SU-DHL-6 (cell line): Measurements from ENCODE around the gene PYGB.

Source experiments
- H2AFZ ChIP-seq: fragments of 200-600 bp; sonication (generic); 2 replicates; pipeline ENCODE4 v1.6.1; 2014; ENCODE audit warnings: low read depth, mild to moderate bottlenecking, moderate library complexity, mixed read lengths, antibody characterized with exemption, low read length; ENCODE audit not compliant: severe bottlenecking
- H3F3A ChIP-seq: fragments of 200-600 bp; shearing (Covaris generic); 2 replicates; pipeline ENCODE4 v1.6.0; 2016; ENCODE audit warnings: antibody characterized with exemption, mild to moderate bottlenecking; ENCODE audit not compliant: insufficient read depth
- H3K27ac ChIP-seq: fragments of 200-600 bp; sonication (generic); 2 replicates; pipeline ENCODE4 v1.5.1; 2016; ENCODE audit warnings: low read depth, mild to moderate bottlenecking, low read length, moderate library complexity, mixed read lengths
- H3K27me3 ChIP-seq: fragments of 200-600 bp; sonication (generic), shearing (Covaris generic); 2 replicates; pipeline ENCODE4 v1.6.0; 2014; ENCODE audit warnings: mild to moderate bottlenecking, low read length
- H3K36me3 ChIP-seq: fragments of 200-600 bp; sonication (generic); 2 replicates; pipeline ENCODE4 v1.6.1; 2014; ENCODE audit warnings: mild to moderate bottlenecking, low read length, mixed read lengths
- H3K4me2 ChIP-seq: fragments of 300-600, 200-600 bp; shearing (Covaris generic), sonication (generic); 2 replicates; pipeline ENCODE4 v1.6.0; 2014; ENCODE audit warnings: low read length, low read depth, mild to moderate bottlenecking; ENCODE audit not compliant: poor library complexity, severe bottlenecking
- H3K4me3 ChIP-seq: fragments of 200-600 bp; sonication (generic); 2 replicates; pipeline ENCODE4 v1.5.1; 2014; ENCODE audit warnings: antibody characterized with exemption, low read length, mild to moderate bottlenecking, mixed read lengths; ENCODE audit not compliant: insufficient read depth, poor library complexity, severe bottlenecking
- H3K79me2 ChIP-seq: fragments of 200-600 bp; sonication (generic); 2 replicates; pipeline ENCODE4 v1.6.1; 2014; ENCODE audit warnings: mild to moderate bottlenecking, low read length, moderate library complexity; ENCODE audit not compliant: insufficient read depth
- H3K9ac ChIP-seq: fragments of 200-600 bp; sonication (generic); 2 replicates; pipeline ENCODE4 v1.7.0; 2014; ENCODE audit warnings: mild to moderate bottlenecking, low read length
- H3K9me2 ChIP-seq: fragments of 200-600 bp; sonication (generic); replicated peaks from 2 replicates; pipeline ENCODE4 v1.6.1; 2014; ENCODE audit warnings: low read length; ENCODE audit not compliant: insufficient read depth
- H3K9me3 ChIP-seq: fragments of 200-600 bp; sonication (generic); 2 replicates; pipeline ENCODE4 v1.6.1; 2014; ENCODE audit warnings: low read length, mixed read lengths; ENCODE audit not compliant: insufficient read depth
- H4K20me1 ChIP-seq: fragments of 200-600 bp; sonication (generic); 2 replicates; pipeline ENCODE4 v1.6.1; 2014; ENCODE audit warnings: low read depth, mild to moderate bottlenecking, antibody characterized with exemption, low read length, moderate library complexity, mixed read lengths
- CTCF ChIP-seq: fragments of 200-600 bp; sonication (generic); IDR thresholded peaks from one replicate; pipeline ENCODE4 v1.5.1; 2017; ENCODE audit warnings: antibody characterized with exemption, mild to moderate bottlenecking, low read length, moderate library complexity; ENCODE audit not compliant: insufficient read depth, poor library complexity, severe bottlenecking
- EZH2phosphoT487 ChIP-seq: fragments of 200-600 bp; sonication (generic), shearing (Covaris generic); conservative IDR thresholded peaks from 2 replicates; pipeline ENCODE4 v1.6.1; 2018; ENCODE audit warnings: mild to moderate bottlenecking, antibody characterized with exemption, low read length, moderate library complexity, mixed read lengths

Gene PYGB

GRCh38 chr20:25269057-25269832 is 21.4 kb downstream of the PYGB start:
- H3K9ac ChIP-seq = no peak overlapping the region
- H3K79me2 ChIP-seq = no peaks in the 10 kb centered on the region
- H3K4me3 ChIP-seq = no peak overlapping the region
- H2AFZ ChIP-seq = no peak overlapping the region
- H3K4me2 ChIP-seq = no peak overlapping the region
- H3K27me3 ChIP-seq = no peaks in the 10 kb centered on the region
- H3K36me3 ChIP-seq = no peaks in the 10 kb centered on the region
- no peaks in the 10 kb centered on the region for H3K9me2 ChIP-seq
- no peak for TF ChIP-seq CTCF
- TF ChIP-seq EZH2phosphoT487 = no peak
- H3F3A ChIP-seq = no peaks in the 10 kb centered on the region
- H3K9me3 ChIP-seq = no peaks in the 10 kb centered on the region
- no peak overlapping the region for H3K27ac ChIP-seq
- H4K20me1 ChIP-seq = peaks cover 12% of the 10 kb centered on the region; the same call in 1 of the 2 replicates

GRCh38 chr20:25269833-25270170 is 21.9 kb downstream of the PYGB start:
- no peak overlapping the region for H3K4me2 ChIP-seq
- no peaks in the 10 kb centered on the region for H3K27me3 ChIP-seq
- H3K9me3 ChIP-seq = no peaks in the 10 kb centered on the region
- H3K79me2 ChIP-seq = no peaks in the 10 kb centered on the region
- no peak overlapping the region for H3K27ac ChIP-seq
- H3K9me2 ChIP-seq = no peaks in the 10 kb centered on the region
- no peak overlapping the region for H2AFZ ChIP-seq
- H3K4me3 ChIP-seq = no peak overlapping the region
- no peak overlapping the region for H3K9ac ChIP-seq
- H3K36me3 ChIP-seq = no peaks in the 10 kb centered on the region
- TF ChIP-seq EZH2phosphoT487 = no peak
- no peak for TF ChIP-seq CTCF
- H3F3A ChIP-seq = no peaks in the 10 kb centered on the region
- H4K20me1 ChIP-seq = peaks cover 12% of the 10 kb centered on the region; the same call in 1 of the 2 replicates

GRCh38 chr20:25270829-25271251 is 23.0 kb downstream of the PYGB start:
- H3K9me2 ChIP-seq = no peaks in the 10 kb centered on the region
- H3K27me3 ChIP-seq = no peaks in the 10 kb centered on the region
- H2AFZ ChIP-seq = no peak overlapping the region
- H3K9me3 ChIP-seq = no peaks in the 10 kb centered on the region
- H3K79me2 ChIP-seq = no peaks in the 10 kb centered on the region
- no peak overlapping the region for H3K4me2 ChIP-seq
- no peak overlapping the region for H3K4me3 ChIP-seq
- H3K36me3 ChIP-seq = no peaks in the 10 kb centered on the region
- H3K9ac ChIP-seq = no peak overlapping the region
- peaks cover 12% of the 10 kb centered on the region; the same call in 1 of the 2 replicates for H4K20me1 ChIP-seq
- no peak overlapping the region for H3K27ac ChIP-seq
- TF ChIP-seq CTCF (no peak), EZH2phosphoT487 (no peak)
- no peaks in the 10 kb centered on the region for H3F3A ChIP-seq
